NCI-H1417 (cell line): ENCODE data around the gene ARNT2.

Experiments used
- DNase-seq, 3 experiments: peaks; one replicate each; lab custom pipeline; 2025; lab: John Stamatoyannopoulos, UW

ARNT2 gene

DNA sequence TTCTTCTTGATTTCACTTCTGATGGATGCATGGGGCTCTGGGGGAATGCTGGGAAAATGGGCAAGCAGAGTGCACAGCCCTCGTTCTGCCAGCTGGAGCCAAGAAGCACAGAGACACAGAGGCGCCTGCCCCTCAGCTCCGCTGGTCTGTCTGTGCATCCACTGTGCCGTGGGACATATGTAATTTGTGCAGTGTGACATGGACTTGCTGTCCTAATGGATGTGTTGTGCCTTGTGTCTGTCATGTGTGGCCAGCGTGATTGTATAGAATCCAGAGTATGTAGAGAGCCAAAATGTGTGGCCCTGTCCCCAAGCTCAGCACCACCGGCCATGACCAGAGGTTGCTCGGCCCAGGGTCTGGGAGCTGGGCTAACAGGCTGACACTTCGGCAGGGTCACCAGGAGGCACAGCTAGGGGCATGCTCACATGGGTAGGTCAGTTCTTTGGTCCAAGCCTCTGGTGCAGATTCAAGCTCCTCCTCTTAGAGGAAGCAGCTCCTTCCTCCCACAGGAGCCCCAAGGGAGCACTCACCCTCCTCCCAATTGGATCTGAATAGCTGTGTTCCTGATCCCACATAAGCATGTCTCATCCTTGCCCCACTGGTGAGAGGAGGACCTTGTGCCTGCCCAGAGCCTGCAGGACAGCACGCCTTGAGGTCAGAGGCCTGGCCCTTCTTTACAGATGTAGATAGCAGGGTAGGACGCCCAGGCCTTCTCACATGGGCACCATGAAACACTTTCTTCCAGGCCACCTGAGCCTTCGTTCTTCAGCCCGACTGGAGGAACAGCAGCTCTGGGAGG is 190.1 kb downstream of the ARNT2 start:
- DNase-seq: no peak

DNA sequence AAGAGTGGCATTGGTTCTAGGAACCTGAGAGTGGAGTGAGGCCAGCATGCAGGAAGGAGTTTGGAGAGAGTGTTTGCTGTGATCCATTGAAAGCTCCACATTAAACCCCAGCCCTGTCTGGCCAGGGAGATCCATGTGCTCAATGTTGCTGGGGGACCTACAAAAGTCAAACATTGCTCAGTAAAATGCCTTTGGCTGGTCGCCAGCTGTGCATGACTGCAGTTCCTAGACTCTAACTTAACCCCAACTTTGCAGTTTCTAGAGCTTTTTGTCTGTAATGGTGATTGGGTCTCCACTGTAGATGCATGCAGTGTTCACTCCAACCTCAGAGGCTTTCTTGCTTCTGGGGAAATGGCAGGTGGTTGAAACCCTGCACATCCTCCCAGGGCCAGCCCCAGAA is 191.2 kb downstream of the ARNT2 start:
- DNase-seq: no peak

DNA sequence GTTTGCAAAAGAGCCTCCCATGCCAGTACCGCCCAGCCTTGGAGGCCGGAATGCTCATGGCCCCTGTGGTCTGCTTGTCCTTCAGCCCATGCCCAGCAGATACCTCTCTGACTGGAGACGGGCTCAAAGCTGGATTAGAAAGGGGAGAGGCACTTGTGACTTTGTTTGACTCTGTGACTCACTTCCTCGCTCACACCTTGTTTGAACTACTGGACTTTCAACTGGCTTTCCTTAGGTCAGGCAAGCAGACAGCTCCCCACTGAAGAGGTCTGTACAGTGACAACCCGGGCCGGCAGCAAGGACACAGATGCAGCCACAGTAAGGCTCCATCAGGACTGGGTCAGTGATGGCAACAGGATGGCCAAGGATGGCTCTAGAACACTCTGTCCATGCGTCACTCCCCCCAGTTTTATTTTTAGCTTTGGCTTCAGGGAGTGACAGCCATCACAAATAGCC is 192.4 kb downstream of the ARNT2 start:
- no peak for DNase-seq

DNA sequence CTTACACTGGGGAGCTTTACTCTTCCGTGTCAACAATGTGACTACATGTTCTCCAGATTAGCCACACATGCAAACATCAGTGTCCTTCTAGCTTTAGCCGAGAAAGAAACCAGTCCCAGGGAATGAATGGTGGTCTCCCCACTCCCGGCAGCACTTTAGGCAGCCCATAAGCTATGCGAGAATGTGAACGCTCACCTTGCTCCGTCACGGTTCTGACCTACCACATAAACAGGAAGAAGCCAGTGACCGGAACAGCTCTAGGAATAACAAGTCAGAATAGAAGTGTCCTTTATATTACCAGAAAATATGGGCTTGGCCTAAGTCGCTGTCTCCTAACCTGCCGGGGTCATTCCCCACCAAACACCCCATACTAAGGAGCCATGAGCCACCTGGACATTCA is 192.9 kb downstream of the ARNT2 start:
- DNase-seq: no peak

DNA sequence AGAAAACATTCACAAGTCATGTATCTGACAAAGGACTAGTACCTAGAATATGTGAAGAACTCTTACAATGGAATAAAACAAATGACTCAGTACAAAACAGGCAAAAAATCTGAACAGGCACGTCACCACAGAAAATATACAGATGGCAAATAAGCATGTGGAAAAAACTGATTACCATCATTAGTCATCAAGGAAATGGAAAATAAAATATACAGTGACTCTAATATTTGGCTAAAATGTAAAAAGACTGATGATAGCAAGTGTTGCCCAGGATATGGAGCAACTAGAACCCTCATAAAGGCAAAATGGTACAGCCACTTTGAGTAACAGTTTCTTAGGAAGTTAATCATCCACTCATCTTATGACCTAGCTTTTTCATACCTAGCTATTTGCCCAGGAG is 195.2 kb downstream of the ARNT2 start:
- DNase-seq: no peak

DNA sequence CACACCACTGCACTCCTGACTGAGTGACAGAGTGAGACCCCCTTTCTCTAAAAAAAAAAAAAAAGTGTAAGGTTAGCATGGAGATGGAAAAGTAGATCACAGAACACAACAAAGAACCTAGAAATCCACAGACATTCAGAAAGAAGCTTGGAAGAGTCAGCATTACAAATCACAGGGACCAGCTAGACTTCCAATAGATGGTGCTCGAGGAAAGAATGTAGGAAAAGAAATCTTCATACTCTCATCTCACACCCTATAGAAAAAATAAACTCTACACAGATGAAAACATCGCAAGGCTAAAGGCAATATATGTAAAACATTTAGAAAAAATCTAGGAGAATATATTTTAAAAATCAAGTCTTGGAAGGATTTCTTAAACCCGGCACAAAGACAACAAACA is 196.4 kb downstream of the ARNT2 start:
- DNase-seq: no peak

DNA sequence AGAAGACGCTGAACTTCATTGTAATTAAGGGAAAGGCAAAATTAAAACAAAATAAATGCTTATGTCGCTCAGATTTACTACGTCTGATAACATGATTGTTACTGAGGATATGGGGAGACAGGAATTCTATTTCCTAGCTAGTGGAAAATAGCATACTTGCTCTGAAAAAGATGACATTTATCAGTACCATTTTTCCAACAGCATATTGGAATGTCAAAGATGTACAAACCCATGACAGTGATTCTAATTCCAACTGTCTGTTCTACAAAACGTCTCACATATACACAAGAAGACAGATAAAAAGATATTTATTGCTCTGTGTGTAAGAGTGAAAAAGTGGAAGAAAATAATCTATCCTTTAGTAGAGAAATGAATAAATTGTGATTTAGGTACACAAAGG is 197.1 kb downstream of the ARNT2 start:
- DNase-seq: no peak

DNA sequence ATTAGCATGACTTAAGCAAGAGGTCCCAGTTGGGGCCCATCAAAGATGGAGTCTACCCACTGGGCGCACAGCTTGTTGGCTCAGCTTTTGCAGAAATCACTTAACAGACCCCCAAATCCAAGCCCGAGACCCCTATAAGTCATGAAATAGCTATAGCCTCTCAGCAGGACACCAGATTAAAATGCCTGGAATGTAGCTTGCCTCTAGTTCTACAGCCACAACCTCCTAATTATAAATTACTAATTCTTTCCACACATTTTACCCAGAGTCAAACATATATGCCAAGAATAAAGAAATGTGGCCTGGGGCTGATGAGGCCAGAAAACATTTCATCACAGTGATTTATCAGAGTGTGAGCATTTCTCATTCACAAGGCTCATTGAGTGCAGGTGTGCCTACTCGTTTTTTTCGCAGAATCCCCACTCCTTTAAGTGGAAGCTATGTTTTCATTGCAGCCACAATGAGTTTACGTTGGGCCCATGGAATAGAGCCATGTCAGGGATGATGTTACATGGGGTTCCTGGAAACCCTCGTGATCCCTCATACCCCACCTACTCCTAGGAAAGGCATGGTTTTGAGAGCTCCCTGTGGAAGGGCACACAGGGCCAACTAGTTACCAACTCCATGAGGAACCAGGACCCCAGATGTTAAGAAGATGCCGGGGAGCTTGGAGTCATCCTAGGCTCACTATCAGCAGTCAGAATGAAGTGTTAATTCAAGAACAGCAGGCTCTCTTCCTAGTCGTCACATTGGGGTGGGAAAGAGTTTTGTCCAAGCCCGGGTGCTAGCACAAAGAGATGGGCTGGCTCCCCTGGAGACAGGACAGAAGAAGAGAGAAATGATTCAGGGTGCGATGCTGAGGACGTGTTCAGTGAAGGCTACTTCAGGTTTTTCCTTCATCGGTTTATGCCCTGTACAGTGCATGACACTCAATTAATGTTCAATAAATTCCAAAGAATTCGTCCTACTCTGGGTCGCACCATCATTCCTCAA is 200.7 kb downstream of the ARNT2 start:
- DNase-seq: peak in 1 of 3 experiments; percentile 25

DNA sequence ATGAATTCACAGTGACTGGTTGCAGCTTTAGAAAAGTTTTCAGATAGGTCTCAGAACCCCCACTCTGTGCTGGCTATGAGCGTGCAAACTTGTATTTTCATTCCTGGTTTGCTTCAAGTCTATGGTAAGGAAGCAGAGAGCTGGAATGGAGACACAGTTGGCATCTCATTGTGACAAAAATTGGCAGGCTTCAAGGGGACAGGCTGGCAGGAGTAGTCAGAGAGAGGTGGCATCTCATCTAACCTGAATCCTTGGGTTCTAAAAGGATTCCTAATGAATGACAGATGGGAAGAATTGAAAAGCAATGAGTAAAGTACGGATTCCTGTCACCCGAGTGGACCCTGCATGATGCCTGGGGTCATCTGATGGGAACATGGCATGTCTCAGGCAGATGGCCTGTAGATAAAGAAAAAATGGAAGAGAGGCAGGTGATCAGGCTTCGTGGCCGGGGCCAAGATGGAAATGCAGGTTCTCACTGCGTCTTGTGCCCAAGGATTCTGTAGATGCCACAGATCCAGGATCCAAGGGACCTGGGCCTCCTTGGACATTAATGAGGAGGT is 201.5 kb downstream of the ARNT2 start:
- no peak for DNase-seq

DNA sequence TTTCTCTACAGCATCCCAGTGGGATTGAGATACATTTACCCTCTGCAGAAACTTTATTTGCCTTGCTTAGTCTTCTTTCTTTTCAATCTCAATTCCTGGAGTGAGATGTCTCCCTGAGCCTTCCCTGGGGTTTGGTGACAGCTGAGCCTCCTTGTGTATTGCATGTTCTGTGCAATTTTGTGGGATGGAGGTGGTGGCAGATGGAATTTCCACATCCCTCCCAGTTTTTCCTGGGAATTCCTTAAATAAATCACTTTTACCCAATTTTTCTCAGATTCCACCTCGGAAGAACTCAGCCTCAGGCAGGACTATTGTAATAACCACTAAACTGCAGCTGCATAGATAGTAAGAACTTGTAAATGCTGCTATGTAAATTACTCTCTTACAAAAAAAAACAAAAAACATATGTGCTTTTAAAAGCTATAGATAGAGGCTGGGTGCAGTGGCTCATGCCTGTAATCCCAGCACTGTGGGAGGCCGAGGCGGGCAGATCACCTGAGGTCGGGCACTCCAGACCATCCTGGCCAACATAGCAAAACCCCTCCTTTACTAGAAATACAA is 202.4 kb downstream of the ARNT2 start:
- no peak for DNase-seq

DNA sequence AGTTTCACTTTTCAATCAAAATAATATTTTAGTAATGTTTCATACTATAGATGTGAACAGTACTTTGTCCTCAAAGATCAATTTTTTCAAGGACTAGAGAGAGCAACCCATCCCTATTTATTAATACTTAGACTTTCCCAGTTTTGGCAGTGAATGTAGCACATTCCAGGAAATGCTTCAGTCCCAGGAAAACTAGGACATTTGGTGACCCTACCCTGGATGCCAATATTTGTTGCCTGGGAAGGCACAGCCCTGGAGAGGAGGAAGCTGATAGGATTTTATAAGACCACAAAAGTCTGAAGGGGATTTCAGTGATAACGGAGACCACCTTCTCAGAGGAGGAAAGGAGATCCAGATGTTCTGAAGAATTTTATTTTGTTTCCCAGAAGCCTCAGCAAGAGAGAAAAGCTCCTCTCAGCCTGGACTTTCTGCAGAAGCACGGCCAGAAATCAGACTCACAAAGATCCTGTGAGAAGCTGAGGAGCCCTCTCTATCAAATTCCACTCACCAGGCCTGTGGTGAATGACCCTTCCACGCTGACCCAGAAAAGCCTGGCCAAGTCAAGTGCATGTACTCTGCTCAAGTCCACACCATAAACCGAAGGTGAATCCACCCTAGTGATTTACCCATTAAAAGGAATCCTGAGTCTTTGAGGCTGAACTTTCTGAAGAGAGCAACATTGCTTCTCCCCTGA is 203.3 kb downstream of the ARNT2 start:
- no peak for DNase-seq

DNA sequence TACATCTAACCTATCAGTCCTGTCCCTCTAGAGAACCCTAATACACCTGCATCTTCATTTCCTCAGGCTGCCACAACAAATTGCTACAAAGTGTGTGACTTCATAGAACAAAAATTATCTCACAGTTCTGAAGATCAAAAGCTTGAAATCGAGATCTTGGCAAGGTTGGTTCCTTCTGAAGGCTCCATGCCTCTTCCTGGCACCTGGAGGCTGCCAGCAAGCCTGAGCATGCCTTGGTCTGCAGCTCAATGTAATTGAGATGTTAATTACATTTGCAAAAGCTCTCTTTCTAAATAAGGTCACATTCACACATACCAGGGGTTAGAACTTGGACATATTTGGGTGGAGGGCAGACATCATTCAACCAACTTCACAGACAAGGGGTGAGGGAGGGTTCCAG is 204.5 kb downstream of the ARNT2 start:
- peak in 1 of 3 experiments; percentile 55 for DNase-seq

DNA sequence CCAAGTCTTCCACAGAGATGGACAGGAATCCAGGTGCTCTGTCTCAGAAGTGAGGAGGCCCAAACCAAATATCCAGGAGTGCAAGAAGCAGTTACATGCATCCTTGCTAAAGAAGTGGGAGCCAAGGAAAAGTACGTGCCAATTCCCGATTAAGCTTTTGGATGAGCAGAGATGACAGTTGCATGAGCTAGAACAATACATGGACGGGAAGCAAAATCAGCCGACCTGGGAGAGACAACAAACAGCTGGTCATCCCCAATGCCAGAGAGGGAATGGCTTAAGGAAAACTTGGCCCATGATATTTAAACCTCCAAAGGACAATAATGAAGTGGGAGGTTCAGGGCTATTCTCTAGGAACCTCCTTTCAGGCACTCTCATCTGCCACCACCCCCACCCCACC is 204.9 kb downstream of the ARNT2 start:
- peak in 1 of 3 experiments; percentile 56 for DNase-seq

DNA sequence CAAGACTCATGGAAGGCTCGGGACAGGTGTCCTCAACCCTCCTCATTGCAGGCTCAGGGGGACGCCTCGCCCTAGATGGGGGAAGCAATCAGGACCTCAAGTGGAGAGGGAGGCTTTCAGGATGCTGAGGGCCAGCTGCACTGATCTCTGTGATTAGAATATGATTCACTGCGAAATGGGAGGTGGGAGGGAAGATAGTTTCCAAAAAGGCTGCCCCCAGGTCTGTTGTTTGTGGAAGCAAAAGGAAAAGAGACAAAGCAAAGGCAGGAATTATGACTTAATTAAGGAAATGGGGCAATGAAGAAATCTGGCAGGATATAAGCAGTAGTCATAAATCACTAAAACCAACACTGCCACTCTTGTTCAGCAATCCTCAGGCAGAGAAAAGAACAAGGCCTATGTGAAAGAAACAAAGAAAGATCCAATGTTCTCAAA is 205.3 kb downstream of the ARNT2 start:
- DNase-seq: peak; percentile 23 to 82 (median 54)

DNA sequence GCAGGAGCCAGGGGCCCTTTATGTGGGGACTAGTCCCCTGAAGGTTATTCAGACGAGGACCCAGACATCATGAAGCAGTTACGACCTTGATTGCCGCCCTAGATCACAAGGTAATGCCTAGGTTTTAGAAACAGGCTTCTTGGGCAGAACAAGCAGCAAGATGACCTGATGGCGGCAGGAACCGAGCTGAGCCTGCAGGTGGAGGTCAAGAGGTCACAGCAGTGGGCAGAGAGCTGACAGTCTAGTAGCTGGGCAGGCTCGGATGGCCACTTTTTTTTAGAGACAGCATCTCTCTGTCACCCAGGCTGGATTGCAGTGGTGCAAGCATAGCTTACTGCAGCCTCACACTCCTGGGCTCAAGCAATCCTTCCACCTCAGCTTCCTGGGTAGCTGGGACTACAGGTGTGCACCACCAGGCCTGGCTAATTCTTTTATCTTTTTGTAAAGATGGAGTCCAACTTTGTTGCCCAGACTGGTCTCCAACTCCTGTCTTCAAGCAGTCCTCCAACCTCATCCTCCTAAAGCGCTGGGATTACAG is 207.4 kb downstream of the ARNT2 start:
- no peak for DNase-seq

DNA sequence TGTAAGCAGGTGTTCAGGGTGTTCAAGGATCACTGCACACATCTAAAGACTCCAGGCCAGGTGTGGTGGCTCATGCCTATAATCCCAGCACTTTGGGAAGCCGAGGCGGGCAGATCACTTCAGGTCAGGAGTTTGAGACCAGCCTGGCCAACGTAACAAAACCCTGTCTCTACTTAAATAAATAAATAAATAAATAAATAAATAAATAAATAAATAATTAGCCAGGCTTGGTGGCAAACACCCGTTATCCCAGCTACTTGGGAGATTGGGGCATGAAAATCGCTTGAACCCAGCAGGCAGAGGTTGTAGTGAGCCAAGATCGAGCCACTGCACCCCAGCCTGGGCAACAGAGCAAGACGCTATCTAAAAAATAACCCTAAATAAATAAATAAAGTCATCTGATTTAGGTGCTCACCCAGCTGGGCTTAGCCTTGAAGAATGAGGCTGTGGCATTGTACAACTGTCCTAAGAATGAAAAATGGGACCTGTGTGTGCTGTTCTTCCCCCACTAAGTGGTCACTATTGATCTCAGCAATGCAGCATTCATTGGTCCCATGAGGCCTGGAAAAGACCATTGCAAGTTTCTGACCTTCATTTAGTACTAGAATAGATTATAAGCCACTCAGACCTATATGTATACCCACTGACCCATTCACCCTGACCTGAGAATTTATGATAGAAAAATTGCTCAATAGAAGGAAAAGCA is 208.1 kb downstream of the ARNT2 start:
- peak in 1 of 3 experiments; percentile 14 for DNase-seq

DNA sequence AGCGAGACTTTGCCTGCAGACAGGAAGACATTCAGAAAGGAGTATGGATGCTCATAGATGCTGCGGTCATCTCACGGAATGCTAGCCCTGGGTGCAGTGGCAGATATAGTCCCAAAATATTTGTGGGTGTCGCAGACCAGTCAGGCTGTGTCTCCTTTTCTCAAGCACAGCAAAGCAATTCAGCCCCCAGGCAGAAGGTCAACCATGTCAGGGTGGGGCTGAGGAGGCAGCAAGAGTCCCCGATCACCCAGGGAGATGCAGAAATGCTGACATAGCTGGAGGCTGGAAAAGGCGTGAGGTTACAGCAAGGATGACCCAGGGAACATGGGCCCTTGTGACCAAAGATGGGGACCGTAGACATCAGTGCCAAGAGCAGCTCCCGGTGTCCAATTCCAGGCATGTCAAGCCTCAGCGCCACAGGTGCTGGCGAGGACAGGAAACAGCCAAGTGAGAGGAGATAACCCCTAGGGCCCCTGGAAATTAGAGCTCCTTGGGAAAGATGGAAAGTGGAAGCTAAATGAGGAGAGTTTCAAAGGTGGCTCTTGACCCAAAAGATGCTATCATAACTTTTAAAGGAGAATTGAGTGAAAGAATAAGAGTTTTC is 209.7 kb downstream of the ARNT2 start:
- peak in 1 of 3 experiments; percentile 20 for DNase-seq

DNA sequence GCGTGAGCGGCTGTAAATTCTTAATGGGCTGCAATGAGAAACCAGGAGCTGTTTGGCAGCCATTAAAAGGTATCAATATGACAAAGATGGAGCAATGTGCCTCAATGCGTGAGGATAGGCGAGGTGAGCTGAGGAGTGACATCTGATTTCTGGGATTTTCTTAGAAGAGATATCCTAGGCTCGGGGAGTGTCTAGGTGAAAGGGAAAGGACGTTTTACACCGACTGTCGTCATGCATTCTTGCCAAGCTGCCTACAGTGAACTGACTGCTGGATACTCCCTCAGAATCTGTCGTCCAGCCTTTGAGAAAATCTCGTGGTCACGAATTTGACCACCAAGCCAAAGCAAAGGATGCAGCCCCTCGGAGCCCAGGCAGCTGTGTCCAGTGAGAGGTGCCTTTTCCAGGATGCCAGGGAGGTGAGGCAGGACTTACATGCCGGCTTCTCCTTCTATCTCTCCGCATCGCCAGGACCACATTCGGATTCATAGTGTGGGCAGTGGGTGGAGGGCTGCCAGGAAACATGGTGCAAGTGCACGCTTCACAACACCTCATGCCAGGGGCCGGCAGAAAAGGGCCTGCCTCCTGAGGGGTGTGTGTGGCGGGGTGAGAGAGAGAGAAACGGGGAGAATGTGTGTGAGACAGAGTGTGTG is 210.7 kb downstream of the ARNT2 start:
- DNase-seq: no peak

DNA sequence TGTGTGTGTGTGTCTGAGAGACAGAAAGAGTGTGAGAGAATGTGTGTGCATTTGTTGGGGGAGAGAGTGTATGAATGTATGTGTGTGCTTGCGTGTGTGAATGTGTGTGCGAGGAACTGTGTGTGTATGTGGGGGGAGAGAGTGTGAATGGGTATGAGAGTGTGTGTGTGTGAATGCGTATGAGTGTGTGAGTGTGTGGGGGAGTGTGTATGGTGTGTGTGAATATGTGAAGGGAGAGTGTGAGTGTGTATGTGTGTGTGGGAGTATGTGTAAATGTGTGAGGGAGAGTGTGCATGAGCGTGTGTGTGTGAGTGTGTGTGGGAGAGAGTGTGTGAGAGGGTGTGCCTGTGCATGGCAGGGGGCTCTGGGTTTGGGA is 211.2 kb downstream of the ARNT2 start:
- DNase-seq: no peak
